PC-3 (cell line): ENCODE measurements around the gene CNKSR3. TPM values are rescaled to one million over a fixed set of nuclear protein-coding genes. Genes with fewer than 3 reads are reported as not detected.

Experiments
- ATAC-seq: fragments of 200-7000 bp; cut with Tn5 transposase; 2 replicates; pipeline ENCODE4 v1.9.1; 2020; ENCODE audit warnings: mild to moderate bottlenecking, moderate library complexity
- BruUV-seq: library from RNA; stranded (reverse); fragments of 400-500 nt; replicated peaks from 2 replicates; lab custom pipeline; 2021; lab: Mats Ljungman, UMichigan
- CTCF ChIA-PET: fragments of 300-600 bp; sonication (Branson Sonifier 250); formaldehyde crosslinking; loops from one replicate; lab custom pipeline; 2022; ENCODE audit warnings: antibody characterized with exemption; lab: Charles Lee
- POLR2A ChIA-PET: fragments of 300-600 bp; sonication (Branson Sonifier 250); formaldehyde crosslinking; loops from one replicate; lab custom pipeline; 2022; ENCODE audit warnings: antibody characterized with exemption; ENCODE audit not compliant: unreplicated experiment; lab: Charles Lee
- DNase-seq: peaks from one replicate; pipeline ENCODE4 v3.0.0-alpha.2; 2015
- H2AFZ ChIP-seq: fragments of 300-600 bp; sonication (generic); 2 replicates; pipeline ENCODE4 v1.6.0; 2016; ENCODE audit warnings: antibody characterized with exemption, low read length
- H3F3A ChIP-seq: fragments of 300-600 bp; sonication (generic); one replicate; pipeline ENCODE4 v1.6.0; 2017; ENCODE audit warnings: antibody characterized with exemption, low read length, control low read depth, mild to moderate bottlenecking; ENCODE audit not compliant: unreplicated experiment
- H3K27ac ChIP-seq: fragments of 300-600 bp; sonication (generic); 2 replicates; pipeline ENCODE4 v1.5.1; 2016; ENCODE audit warnings: mild to moderate bottlenecking, low read length
- H3K27me3 ChIP-seq: fragments of 300-600 bp; sonication (generic); 2 replicates; pipeline ENCODE4 v1.6.1; 2016; ENCODE audit warnings: low read length, mixed read lengths
- H3K36me3 ChIP-seq: fragments of 300-600 bp; sonication (generic); 2 replicates; pipeline ENCODE4 v1.6.1; 2016; ENCODE audit warnings: low read depth, mixed run types, low read length, mixed read lengths
- H3K4me1 ChIP-seq: fragments of 300-600 bp; sonication (generic); 2 replicates; pipeline ENCODE4 v1.5.1; 2016; ENCODE audit warnings: low read length; ENCODE audit not compliant: insufficient read depth
- H3K4me2 ChIP-seq: fragments of 300-600 bp; sonication (generic); 2 replicates; pipeline ENCODE4 v1.6.0; 2016; ENCODE audit warnings: low read length
- H3K4me3 ChIP-seq: fragments of 300-600 bp; sonication (generic); 2 replicates; pipeline ENCODE4 v1.5.1; 2016; ENCODE audit warnings: mild to moderate bottlenecking, low read length, mixed read lengths
- H3K79me2 ChIP-seq: fragments of 300-600 bp; sonication (generic); 2 replicates; pipeline ENCODE4 v1.6.1; 2017; ENCODE audit warnings: low read length, mixed read lengths
- H3K9ac ChIP-seq: fragments of 300-600 bp; sonication (generic); 2 replicates; pipeline ENCODE4 v1.6.0; 2016; ENCODE audit warnings: mild to moderate bottlenecking, low read length
- H3K9me2 ChIP-seq: fragments of 300-600 bp; sonication (generic); replicated peaks from 2 replicates; pipeline ENCODE4 v1.6.1; 2016; ENCODE audit warnings: mixed run types, low read length, mixed read lengths
- H3K9me3 ChIP-seq: fragments of 300-600 bp; sonication (generic); 2 replicates; pipeline ENCODE4 v1.6.1; 2016; ENCODE audit warnings: low read length, mixed read lengths
- H4K20me1 ChIP-seq: fragments of 300-600 bp; sonication (generic); 2 replicates; pipeline ENCODE4 v1.6.1; 2016; ENCODE audit warnings: low read length, mixed read lengths
- EZH2 ChIP-seq: fragments of 300-600 bp; sonication (generic); IDR thresholded peaks from one replicate; pipeline ENCODE4 v1.6.1; 2017; ENCODE audit warnings: antibody characterized with exemption, mild to moderate bottlenecking, low read length; ENCODE audit not compliant: unreplicated experiment
- EZH2phosphoT487 ChIP-seq: fragments of 300-600 bp; sonication (generic); IDR thresholded peaks from 2 replicates; pipeline ENCODE4 v1.6.1; 2018; ENCODE audit warnings: mild to moderate bottlenecking, antibody characterized with exemption, low read length, borderline replicate concordance
- intact Hi-C: fragments of 100-400 bp; cut with micrococcal nuclease; formaldehyde crosslinking; loops from 2 replicates; pipeline ENCODE4 v1.9.0; 2023
- total RNA-seq: library from RNA; depleted of rRNA; stranded (reverse); fragments of >200 nt; gene quantifications from 2 replicates; pipeline ENCODE4 v1.2.3, GENCODE V29; 2014
- TF ChIP-seq, protein P1 (sequence below): fragments of 300-600 bp; sonication (generic); conservative IDR thresholded peaks from 2 replicates; pipeline ENCODE4 v1.5.1; 2017; ENCODE audit warnings: antibody characterized with exemption, low read depth, mild to moderate bottlenecking, low read length

The CNKSR3 gene
- total RNA-seq, 1 experiment from 2014 or later, result 3.2 TPM

DNA sequence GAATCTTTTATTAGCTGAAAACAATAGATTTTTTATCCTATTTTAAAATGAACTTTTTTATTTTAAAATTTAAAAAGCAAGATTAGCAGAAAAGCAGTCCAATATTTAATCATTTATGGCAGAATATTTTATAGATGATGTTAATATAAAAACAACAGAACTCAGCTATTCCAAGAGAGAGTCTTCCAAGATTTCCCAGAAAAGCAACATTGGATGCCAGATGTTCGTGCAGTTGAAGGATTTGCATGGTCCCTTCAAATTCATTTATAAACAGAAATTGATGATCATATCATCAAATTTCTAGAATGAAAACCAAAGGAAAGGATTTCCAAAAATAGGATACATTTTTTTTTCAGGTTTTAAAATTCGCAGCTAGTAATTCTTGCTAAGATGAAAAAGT, 25.4 kb upstream of the CNKSR3 start:
- no peaks in the 10 kb centered on the region for H3K79me2 ChIP-seq
- no peak overlapping the region for H3K4me2 ChIP-seq
- no peak overlapping the region for H2AFZ ChIP-seq
- no peak overlapping the region for H3K27ac ChIP-seq
- H3K27me3 ChIP-seq, result no peaks in the 10 kb centered on the region
- ATAC-seq (no peak), DNase-seq (no peak)
- POLR2A ChIA-PET, result no interaction called here
- no peaks in the 10 kb centered on the region for H3K36me3 ChIP-seq
- CTCF ChIA-PET, result no interaction called here
- BruUV-seq, result no TSS peak
- no peaks in the 10 kb centered on the region for H4K20me1 ChIP-seq
- H3K4me1 ChIP-seq, result no peaks in the 10 kb centered on the region
- no peak overlapping the region for H3K9ac ChIP-seq
- no peaks in the 10 kb centered on the region for H3K9me3 ChIP-seq
- no peaks in the 10 kb centered on the region for H3K9me2 ChIP-seq
- no peak overlapping the region for H3K4me3 ChIP-seq
- H3F3A ChIP-seq, result no peaks in the 10 kb centered on the region
- intact Hi-C loops, result no loop called here
- TF ChIP-seq EZH2phosphoT487 (no peak), EZH2 (no peak)
- TF ChIP-seq, protein P1, sequence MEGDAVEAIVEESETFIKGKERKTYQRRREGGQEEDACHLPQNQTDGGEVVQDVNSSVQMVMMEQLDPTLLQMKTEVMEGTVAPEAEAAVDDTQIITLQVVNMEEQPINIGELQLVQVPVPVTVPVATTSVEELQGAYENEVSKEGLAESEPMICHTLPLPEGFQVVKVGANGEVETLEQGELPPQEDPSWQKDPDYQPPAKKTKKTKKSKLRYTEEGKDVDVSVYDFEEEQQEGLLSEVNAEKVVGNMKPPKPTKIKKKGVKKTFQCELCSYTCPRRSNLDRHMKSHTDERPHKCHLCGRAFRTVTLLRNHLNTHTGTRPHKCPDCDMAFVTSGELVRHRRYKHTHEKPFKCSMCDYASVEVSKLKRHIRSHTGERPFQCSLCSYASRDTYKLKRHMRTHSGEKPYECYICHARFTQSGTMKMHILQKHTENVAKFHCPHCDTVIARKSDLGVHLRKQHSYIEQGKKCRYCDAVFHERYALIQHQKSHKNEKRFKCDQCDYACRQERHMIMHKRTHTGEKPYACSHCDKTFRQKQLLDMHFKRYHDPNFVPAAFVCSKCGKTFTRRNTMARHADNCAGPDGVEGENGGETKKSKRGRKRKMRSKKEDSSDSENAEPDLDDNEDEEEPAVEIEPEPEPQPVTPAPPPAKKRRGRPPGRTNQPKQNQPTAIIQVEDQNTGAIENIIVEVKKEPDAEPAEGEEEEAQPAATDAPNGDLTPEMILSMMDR, result no peak

DNA sequence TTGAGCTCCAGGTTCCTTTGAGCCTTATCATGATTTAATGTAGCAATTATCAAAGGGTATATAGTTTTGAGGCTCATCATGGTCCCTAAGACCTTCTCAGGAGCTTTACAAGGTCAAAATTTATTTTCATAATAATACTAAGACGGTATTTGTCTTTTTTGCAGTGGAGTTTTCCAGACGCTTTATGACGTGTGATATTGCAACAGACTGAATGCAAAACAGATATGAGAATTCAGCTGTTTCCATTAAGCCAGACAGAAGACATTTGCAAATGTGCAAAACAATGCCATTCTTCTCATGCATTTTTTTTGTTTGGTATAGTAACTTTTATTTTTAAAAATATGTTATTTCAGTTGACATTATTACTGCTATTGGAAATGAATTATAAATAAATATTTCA, 24.7 kb upstream of the CNKSR3 start:
- Histone ChIP-seq H3K27ac (no peak overlapping the region), H3K9me2 (no peaks in the 10 kb centered on the region), H3K27me3 (no peaks in the 10 kb centered on the region), H3K9ac (no peak overlapping the region), H3K4me2 (no peak overlapping the region), H3K79me2 (no peaks in the 10 kb centered on the region), H3K4me3 (no peak overlapping the region), H3F3A (no peaks in the 10 kb centered on the region), H4K20me1 (no peaks in the 10 kb centered on the region), H3K4me1 (no peaks in the 10 kb centered on the region), H3K36me3 (no peaks in the 10 kb centered on the region), H3K9me3 (no peaks in the 10 kb centered on the region), H2AFZ (no peak overlapping the region)
- ChIA-PET CTCF (no interaction called here), POLR2A (no interaction called here)
- no peak for DNase-seq
- intact Hi-C loops, result no loop called here
- no peak for ATAC-seq
- TF ChIP-seq EZH2, result no peak
- TF ChIP-seq, protein P1, result no peak
- BruUV-seq, result no TSS peak

DNA sequence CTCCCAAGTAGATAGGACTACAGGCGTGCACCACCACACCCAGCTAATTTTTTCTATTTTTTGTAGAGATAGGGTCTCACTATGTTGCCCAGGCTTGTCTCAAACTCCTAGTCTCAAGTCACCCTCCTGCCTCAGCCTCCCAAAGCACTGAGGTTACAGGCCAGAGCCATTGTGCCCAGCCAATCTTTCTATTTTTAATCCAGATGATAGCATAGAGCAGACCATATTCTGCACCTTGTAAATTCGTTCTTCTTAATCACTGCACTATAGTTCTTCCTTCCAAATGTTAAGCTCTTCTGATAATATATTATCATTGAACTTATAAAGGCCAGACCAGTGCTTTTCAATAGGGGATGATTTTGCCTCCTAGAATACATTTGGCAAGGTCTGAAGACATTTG, 24.0 kb upstream of the CNKSR3 start:
- ATAC-seq, result no peak
- intact Hi-C loops, result no loop called here
- no peak overlapping the region for H2AFZ ChIP-seq
- TF ChIP-seq EZH2phosphoT487 (no peak), EZH2 (no peak)
- TF ChIP-seq, protein P1, result no peak
- DNase-seq, result no peak
- CTCF ChIA-PET, result no interaction called here
- no peak overlapping the region for H3K4me2 ChIP-seq
- no peaks in the 10 kb centered on the region for H3F3A ChIP-seq
- no TSS peak for BruUV-seq
- no peaks in the 10 kb centered on the region for H3K27me3 ChIP-seq
- POLR2A ChIA-PET, result no interaction called here
- no peak overlapping the region for H3K27ac ChIP-seq
- H3K9me3 ChIP-seq, result no peaks in the 10 kb centered on the region
- H3K9ac ChIP-seq, result no peak overlapping the region
- no peaks in the 10 kb centered on the region for H3K4me1 ChIP-seq
- no peaks in the 10 kb centered on the region for H3K9me2 ChIP-seq
- no peaks in the 10 kb centered on the region for H3K36me3 ChIP-seq
- H3K4me3 ChIP-seq, result no peak overlapping the region
- H3K79me2 ChIP-seq, result no peaks in the 10 kb centered on the region
- no peaks in the 10 kb centered on the region for H4K20me1 ChIP-seq
